ENCODE results near the gene MYO16.
"Not testable (repeated sequence)": the region's sequence is repeated elsewhere in the genome, so short reads cannot be mapped to it uniquely, and the experiment has no call there.

MYO16 gene

GRCh38 chr13:108983273-108983672 is 353.9 kb downstream of the MYO16 start:
- DNase-seq (ENCODE audit: low read depth) = no peak

DNA sequence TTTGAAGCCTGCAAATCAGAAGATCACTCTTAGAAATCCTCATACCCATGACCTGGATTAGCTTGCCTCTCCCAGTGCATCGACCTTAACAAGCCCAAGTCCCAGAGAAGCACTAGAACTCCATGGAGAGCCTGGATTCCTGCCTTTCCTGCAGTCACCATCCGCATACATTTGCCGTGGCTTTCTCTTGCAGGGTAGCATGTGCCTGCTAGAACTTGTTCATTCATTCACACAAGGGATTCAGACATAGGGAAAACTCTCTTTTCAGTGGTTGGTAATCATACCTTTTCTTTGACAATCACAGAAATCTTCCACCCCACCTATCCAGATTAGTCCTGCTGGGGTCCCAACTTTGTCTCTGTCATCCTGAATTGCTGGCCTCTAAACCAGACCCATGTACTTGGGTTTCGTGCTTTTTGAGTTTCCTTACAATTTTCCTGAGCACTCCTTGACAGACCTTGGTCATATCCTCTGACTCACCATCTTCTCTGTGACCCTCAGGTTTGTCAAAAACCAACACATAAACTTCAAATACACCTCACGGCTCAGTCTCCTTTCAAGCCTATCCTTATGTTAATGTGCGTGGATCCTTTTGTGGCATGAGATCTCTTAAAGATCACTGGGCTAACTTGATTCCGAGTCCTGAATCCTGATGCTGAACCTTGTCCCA is 355.0 kb downstream of the MYO16 start:
- no peak for DNase-seq (ENCODE audit: low read depth)

GRCh38 chr13:108985166-108985565 is 355.8 kb downstream of the MYO16 start:
- DNase-seq (ENCODE audit: low read depth) = no peak

DNA sequence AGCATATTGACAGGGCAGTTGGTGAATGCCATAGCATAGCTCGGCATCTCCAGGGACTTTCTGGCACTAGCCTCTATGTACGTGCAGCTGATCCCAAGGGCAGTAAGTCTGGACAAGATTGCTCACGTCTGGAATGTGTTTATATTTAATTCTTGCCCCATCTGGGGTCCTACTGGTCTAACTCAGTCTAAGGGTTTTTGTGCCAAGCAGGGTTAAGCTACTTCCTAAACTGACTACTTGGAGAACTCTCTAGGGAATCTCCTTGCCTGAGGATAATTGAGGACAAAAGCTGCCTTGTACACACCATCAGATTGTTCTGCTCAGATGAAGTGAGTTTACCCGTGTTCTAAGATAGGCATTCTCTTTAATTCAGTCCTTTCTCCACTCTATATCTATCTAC is 358.1 kb downstream of the MYO16 start:
- peak; percentile 15 for DNase-seq (ENCODE audit: low read depth)

DNA sequence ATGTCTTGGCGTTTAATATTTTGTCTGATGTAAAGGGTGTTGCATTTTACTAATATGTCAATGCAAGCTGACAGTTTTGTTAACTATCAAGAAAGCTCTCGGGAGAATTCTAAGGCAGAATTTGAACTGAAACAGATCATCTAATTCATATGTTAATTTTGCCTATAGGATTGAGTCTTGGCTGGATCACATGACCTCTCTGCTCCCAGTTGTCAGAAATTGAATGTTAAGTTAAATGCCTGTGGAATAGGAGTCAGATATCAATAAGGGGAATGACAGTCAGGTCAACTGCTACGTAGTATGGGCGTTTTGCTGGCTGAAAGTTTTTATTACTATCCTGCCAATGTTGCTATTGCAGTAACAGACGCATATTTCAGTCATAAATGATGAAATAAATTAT is 358.5 kb downstream of the MYO16 start:
- DNase-seq (ENCODE audit: low read depth) = no peak

DNA sequence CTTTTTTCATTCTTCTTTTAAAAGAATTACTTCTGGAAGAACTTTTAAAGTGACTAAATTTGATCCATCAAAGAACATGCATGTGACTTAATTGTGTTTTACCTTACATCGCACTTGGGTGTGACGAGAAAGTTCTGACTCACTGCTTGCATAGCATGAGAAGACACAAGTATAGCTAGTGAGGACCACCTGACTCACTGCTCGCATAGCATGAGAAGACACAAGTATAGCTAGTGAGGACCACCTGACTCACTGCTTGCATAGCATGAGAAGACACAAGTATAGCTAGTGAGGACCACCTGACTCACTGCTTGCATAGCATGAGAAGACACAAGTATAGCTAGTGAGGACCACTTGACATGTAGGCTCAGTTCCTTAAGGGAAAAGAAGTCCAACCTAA is 362.0 kb downstream of the MYO16 start:
- not testable (repeated sequence) for DNase-seq (ENCODE audit: low read depth)

- peak; percentile 7 for DNase-seq (ENCODE audit: low read depth)
Observed at GRCh38 chr13:108993346-108993745, 363.9 kb downstream of the MYO16 start.

DNA sequence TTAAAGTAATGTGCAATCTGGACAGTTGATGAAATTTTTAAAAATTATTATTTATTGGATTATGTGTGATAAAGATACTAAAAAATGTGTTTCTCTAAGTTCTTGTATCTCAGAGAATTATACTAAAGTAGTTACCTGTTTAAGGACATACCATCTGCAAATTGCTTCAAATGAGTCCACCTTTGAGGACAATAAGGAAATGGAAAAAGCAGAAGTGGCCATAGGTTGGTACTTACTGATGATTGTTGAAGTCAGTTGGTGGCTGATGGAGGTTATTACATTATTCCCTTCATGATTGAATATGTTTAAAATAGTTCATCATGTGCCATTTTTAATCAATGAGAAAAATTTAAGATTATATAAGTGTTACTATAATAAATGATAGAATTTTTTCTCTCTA is 367.0 kb downstream of the MYO16 start:
- DNase-seq (ENCODE audit: low read depth) = no peak

DNA sequence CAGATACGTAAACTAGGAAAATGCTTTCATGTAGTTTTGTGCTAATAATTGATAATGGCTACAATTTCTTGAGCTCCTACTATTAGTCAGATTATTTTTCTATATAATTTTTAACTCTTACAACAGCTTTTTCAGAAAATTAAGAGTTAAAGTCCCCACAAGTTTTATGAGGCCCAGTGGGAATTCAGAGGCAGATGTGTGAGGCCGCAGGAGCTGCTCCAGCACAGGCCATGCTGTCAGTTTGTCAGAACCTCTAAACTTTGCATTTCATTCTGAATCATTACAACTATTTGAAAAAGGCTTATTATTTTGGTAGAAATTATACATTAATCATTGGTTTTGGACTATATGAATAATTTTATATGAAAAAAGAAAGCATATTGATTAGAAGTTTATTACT is 370.8 kb downstream of the MYO16 start:
- DNase-seq (ENCODE audit: low read depth) = no peak

- DNase-seq (ENCODE audit: low read depth) = no peak
Observed at GRCh38 chr13:109002934-109003333, 373.5 kb downstream of the MYO16 start.

DNA sequence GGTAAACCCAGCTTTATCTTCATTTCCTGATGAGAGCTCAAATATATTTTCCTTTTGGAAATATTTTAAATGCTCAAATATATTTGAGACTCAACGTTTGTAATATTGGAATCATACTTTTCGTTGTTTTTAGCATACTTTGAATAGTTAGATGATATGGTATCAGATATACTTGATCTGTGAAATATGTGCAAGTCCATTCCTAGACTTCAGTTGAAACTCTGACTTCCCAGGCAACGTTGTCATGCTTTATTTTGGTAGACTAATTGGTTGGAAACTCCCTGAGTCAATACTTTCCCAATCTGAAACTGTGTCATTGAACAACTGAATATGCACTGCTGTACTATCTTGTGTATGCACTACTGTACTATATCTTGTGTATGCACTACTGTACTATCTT is 378.5 kb downstream of the MYO16 start:
- no peak for DNase-seq (ENCODE audit: low read depth)

- DNase-seq (ENCODE audit: low read depth) = no peak
Observed at GRCh38 chr13:109009756-109010155, 380.3 kb downstream of the MYO16 start.

DNA sequence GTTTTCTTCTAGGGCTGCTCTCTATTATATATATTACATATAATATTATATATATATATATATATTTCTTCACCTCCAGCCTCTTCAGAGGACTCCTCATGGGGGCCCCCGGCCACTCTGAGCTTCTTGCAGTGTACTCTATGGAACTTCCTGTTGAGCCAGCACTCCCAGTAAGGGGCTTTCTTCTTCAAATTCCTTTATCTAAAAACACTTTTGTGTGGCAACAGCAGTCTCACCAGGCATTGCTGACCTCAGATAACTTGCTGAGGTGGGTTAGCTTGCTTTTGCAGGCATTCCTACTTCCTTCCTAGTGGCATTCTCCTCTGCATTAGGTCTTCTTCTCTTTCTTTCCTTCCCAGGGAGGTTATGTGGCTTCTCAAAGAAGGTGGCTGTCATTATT is 381.5 kb downstream of the MYO16 start:
- no peak for DNase-seq (ENCODE audit: low read depth)

- DNase-seq (ENCODE audit: low read depth) = no peak
Observed at GRCh38 chr13:109012115-109012514, 382.7 kb downstream of the MYO16 start.

DNA sequence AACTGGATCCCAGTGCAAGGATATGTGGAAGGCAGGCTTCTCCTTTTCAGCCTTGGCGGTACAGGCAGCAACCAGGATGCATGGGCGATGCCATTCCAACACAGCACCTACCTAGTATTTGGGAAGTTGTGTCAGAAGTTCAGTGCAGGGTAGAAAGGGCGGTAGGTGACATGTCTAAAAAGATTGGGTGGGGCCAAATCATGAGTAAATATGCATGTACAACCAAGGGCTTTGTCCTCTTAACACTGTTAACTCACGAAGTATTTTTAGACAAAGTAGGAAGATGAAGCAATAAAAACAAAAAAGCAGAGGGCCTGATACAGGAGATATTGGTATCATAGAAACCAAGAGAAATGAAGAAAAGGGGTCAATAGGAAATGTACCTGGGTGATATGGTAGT is 392.1 kb downstream of the MYO16 start:
- no peak for DNase-seq (ENCODE audit: low read depth)

DNA sequence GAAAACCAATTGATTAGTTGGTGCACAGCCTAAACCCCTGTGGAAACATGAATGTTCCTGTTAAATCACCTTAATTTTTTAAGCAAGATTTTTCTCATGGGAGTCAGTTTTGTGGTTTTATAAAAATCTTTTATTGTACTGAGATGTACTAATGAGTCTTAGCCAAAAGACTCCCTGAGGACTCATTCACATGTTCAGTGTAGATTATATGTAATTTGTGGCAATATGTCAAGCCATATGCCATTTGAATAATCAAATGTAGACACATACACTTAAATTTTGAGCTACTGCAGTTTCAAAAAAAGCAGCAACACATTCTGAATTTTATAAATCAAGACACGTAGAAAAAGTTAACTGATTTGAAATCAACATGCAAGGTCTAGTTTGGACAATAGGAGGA is 395.2 kb downstream of the MYO16 start:
- DNase-seq (ENCODE audit: low read depth) = no peak

DNA sequence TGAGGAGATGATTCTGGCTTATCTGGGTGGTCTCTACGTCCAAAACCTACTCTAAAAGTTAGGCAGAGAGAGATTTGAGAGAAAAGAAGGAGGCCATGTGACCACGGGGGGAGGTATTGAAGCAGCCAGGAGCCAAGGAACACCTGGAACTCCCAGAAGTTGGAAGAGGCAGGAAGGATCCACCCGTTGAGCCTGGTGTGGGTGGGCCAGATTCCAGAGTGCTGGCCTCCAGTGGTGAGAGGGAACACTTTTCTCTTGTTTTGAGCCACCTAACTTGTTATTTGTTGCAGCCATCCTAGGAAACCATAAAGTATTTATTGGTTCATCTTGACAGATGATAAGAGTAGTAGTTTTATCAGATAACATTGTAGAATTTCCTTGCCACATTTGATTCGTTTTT is 396.9 kb downstream of the MYO16 start:
- DNase-seq (ENCODE audit: low read depth) = no peak

DNA sequence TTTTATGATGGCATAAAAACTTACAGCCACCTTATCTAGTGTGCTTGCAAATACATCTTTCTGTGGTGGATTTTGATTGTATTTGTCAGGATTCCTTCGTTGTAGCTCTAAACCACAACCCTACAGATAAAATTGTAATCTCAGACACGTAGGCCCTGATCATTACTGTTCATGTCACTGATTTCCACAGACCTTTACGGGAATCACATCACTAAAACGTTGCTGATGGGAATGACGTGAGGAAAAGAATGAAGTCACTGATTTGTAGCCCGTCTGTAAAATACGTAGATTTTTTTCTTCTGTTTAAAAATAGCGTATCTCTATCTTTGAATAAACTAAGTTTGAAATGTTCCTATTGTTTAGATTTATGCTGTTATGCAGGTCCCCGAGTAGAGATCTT is 399.2 kb downstream of the MYO16 start:
- DNase-seq (ENCODE audit: low read depth) = no peak

DNA sequence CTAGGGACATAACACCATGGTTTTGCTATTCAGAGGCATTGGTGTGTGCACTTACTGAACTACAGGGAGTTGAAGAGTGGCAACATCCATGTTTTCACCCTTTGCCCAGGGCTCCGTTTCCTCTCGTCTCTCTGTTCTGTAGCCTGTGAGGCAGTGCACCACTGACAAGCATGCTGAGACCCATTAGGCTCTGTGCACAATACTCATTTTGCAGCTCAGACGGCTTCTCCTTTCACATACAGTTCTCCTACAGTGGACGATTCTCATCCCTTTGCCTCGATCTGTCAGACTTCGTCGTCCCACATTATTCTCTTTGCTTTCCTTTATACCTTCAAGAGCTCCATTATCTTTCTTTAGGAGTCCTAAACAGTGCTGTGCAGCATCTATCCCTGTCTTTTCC is 403.7 kb downstream of the MYO16 start:
- no peak for DNase-seq (ENCODE audit: low read depth)

DNA sequence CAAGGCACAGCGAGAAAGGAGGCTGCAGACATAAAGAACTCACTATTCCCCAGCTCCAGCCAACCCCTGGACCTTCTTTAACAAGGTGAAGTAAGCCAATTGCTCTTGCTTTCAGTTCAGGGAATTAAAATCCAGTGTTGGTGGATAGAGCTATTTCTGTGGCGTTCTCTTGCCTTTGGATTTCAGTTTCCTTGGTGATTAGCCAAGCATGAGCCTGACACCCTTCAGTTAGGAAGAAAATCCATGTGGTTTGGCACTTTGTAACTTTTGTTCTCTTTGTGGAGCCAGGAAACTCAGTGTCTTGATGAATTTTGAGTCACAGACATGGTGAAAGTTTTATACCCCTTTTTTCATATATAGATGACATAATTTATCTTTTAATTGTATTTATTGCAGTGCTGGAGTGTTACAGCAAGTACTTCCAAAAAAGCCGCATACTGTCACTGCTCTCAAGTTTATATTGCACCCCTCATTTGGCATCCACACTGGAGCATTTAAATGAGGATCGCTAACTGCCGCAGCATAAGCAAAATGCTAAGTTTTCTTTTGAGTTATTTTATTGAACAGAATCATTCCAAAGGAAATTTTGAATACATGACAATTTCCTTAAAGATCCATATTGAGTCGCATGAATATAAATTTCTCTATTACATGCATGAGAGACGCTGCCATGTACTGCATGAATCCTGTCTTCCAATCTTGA is 406.8 kb downstream of the MYO16 start:
- no peak for DNase-seq (ENCODE audit: low read depth)

DNA sequence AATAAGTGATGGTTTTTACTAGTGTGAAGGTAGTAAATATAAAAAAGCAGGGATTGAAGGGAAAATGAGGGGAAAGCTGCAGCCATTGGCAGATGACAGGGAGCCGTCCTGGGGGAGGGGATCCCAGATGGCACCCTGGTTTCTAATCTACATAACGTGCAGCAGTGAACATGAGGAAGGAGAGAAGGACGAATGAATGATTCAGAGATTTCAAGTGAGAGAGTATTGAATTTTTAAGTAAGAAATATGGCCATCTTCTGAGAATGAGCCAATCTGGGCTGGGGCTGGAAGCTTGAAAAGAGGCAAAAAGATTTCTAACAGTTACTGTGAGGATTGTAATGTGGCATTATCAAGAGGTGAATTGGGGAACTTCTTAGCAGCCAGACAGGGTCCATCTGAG is 414.2 kb downstream of the MYO16 start:
- DNase-seq (ENCODE audit: low read depth) = no peak

GRCh38 chr13:109055850-109056249 is 426.4 kb downstream of the MYO16 start:
- no peak for DNase-seq (ENCODE audit: low read depth)

DNA sequence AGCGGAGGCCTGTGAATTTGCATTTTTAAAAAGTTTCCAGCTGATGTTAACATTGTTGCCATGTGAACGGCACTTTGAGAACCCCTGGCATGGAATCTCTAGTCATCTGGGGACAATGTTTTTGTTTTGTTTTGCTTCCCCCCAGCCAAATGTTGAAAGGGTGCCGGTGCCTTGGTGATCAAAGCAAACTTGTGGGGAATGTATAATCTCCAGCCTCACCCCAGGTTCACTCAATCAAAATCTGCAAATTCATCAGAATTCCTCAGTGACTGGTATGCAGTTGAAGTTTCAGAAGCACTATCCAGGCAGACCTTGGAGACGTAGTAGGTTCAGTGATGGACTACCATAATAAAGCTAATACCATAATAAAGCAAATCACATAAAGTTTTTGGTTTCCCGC is 428.7 kb downstream of the MYO16 start:
- no peak for DNase-seq (ENCODE audit: low read depth)

- no peak for DNase-seq (ENCODE audit: low read depth)
Observed at GRCh38 chr13:109072505-109072904, 443.1 kb downstream of the MYO16 start.
